GM21423 (cell line): ENCODE measurements around the gene CA9.
A peak's percentile ranks its signal among the peaks of the same experiment; 100 is the strongest.

Experiments
- ATAC-seq: cut with Tn5 transposase; IDR thresholded peaks from one replicate; pipeline ENCODE4 v1.9.1; 2021; ENCODE audit warnings: mild to moderate bottlenecking, moderate library complexity; ENCODE audit not compliant: unreplicated experiment

CA9 gene

DNA sequence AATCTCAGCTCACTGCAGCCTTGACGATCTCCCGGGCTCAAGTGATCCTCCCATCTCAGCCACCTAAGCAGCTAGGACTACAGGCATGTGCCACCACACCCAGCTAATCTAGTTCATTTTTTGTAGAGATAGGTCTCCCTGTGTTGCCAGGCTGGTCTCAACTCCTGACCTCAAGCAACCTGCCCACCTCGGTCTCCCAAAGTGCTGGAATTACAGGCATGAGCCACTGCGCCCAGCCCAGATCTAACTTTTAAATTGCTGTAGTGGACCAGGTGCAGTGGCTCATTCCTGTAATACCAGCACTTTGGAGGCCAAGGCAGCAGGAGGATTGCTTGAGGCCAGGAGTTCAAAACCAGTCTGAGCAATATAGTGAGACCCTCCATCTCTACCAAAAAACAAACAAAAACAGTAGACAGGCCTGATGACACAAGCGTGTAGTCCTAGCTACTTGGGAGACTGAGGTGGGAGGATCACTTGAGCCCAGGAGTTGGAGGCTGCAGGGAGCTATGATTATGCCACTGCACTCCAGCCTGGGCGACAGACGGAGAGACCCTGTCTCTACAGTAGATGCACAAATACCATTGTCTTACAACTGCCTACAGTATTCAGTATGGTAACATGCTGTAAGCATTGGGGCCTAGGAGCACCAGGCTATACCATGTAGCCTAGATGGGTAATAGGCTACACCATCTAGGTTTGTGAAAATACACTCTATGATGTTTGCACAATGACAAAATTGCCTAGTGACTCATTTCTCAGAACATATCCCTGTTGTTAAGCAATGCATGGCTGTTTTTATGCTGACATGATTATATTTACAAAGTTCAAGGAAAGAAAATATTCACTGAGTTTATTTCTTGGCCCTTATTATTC lies 21.5 kb upstream of the CA9 start:
- ATAC-seq = no peak

DNA sequence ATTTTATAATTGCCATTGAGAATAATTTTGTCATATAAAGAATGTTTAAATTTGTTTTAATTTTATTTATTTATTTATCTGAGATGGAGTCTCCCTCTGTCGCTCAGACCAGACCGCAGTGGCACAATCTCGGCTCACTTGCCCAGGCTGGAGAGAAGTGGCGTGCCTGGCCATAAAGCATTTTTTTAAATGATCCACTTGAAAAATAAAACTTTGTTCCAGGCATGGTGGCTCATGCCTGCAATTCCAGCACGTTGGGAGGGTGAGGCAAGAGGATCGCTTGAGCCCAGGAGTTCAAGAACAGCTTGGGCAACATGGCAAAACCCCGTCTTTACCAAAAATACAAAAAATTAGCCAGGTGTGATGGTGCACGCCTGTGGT lies 20.9 kb upstream of the CA9 start:
- ATAC-seq = no peak

DNA sequence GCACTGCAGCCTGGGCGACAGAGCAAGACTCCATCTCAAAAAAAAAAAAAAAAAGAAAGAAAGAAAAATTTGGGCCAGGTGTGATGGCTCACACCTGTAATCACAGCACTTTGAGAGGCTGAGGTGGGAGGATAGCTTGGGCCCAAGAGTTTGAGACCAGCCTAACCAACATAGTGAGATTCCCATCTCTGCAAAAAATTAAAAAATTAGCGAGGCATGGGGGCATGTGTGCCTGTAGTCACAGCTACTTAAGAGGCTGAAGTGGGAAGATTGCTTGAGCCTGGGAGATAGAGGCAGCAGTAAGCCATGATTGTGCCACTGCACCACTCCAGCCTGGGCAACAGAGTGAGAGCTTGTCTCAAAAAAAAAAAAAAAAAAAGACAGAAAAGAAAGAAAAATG lies 20.1 kb upstream of the CA9 start:
- no peak for ATAC-seq

DNA sequence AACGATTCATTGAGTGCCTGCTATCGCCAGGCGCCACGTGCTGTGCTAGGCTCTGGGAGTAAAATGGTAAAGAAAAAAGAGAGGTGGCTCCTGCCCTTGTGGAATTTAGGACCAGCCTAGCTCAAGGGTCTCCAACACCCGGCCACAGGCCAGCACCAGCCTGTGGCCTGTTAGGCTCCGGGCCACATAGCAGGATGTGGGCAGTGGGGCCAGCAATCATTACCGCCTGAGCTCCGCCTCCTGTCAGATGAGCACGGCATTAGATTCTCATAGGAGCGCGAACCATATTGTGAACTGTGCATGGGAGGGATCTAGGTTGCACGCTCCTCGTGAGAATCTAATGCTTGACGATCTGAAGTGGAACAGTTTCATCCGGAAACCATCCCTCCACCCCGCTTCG lies 17.4 kb upstream of the CA9 start:
- ATAC-seq = no peak

DNA sequence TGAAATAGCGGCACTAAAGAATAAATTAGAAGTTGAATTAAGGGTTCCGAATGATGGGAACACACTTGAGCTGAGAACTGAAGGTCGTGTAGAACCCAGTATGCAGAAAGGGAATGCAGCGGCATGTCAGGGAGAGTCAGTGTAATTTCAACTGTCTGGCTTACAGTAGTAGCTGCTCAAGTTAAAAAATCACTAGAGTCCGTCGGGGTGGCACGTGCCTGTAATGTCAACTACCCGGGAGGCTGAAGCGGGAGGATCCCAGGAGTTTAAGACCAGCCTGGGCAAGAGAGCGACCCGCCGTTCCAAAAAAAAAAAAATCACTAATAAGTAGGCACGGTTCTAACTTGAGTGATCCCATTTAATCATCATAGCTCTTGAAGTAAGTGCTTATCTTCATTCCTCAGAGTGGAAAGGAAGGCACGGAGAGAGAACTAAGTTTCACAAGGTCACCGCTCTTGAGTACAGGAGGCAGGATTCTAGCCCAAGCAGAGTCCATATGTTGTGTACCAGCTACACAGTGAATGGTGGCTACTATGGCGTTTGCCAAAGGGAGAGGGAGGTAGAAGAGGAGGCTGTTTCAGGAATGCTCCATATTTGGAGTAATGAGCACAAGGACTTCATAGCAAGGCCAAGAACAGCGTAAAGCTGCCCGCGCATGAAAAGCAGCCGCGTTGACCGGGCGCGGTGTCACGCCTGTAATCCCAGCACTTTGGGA lies 16.7 kb upstream of the CA9 start:
- no peak for ATAC-seq

DNA sequence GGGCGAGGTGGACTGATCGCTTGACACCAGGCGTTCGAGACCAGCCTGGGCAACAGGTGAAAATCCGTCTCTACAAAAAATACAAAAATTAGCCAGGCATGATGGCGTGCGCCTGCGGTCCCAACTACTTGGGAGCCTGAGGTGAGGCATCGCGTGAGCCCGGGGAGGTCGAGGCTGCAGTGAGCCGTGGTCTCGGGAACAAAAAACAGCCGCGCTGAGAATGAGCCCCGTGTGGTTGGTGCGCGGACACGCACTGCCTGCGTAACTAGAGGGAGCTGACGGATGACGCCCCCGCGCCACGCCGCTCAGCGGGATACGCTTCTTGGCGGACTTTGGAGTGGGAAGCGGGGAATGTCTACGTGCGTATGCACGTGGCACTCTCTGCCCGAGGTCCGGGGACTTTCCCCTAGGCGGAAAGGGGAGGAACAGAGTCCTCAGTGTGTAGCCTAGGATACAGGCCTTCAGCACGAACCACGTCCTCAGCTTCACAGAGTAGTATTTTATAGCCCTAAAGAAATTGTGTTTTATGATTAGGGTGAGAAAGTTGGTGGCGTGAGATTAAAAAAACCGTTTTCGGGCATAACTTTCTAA lies 16.1 kb upstream of the CA9 start, which contains the start of gene RMRP:
Gene RMRP (minus strand): TSS at position 474 of the 591 bp plus-strand sequence.
- ATAC-seq = peak; percentile 84

DNA sequence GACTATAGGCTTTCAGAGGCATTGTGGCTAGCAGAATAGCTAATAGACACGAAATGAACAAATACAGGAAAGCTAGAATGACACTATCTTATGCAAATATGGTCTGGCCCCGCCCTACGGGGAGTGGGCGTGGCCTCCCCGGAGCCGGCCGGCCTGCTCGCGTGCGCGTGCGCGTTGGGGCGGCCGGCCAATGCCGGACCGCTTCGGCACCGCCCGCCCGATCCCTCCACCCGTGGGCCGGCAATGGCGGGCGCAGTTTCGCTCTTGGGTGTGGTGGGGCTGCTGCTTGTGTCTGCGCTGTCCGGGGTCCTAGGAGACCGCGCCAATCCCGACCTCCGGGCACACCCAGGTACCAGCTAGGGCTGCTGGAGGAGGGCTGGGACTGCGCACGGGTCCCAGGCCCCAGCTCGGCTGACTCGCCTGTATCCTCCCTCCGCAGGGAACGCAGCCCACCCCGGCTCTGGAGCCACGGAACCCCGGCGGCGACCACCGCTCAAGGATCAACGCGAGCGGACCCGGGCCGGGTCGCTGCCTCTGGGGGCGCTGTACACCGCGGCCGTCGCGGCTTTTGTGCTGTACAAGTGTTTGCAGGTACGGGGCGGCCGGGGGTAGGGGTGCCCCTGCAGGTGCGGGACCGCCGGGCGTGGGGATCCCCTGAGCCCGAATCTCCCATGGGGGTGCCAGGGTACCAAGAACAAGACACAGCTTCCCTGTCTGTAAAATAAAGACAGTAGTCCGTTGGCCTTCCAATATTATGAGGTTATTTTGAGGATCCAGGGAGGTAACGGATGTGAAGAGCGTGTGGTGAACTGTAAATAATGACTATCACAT lies 15.4 kb upstream of the CA9 start, which contains the start of gene CCDC107:
Gene CCDC107 (plus strand): TSS at position 156 of the 831 bp plus-strand sequence. CDS start 88 bp downstream, at position 244.
- peak; percentile 55 for ATAC-seq

DNA sequence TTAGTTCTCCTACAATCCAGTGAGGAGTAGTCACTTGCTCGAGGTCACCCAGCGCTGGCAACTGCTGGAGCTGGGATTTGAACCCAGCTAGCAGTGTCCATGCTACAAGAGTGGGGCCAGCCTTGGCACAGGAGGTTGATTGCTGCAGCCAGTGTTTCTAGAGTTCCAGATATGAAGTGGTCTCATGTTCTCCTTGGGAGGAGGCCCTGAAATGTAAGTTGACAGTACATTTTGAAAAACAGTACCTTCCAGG lies 14.8 kb upstream of the CA9 start:
- no peak for ATAC-seq

DNA sequence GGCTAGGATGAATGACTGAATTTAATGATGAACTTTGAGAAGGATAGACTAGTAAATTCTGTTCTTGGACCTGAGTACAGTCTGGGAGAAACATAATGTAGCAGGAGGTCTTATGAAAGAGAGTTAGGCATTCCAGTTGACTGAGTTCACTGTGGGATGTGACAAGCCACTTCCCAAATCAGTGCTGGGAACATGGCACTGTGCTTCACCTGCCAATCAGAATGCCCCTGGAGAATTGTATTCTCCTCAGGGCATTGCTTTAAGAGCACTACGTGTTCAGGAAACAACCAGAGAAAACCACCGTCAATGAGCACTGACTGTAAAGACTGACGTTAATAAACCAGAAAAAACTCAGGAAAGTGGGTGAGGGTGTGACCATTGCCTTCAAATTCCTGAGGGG lies 14.4 kb upstream of the CA9 start:
- no peak for ATAC-seq

DNA sequence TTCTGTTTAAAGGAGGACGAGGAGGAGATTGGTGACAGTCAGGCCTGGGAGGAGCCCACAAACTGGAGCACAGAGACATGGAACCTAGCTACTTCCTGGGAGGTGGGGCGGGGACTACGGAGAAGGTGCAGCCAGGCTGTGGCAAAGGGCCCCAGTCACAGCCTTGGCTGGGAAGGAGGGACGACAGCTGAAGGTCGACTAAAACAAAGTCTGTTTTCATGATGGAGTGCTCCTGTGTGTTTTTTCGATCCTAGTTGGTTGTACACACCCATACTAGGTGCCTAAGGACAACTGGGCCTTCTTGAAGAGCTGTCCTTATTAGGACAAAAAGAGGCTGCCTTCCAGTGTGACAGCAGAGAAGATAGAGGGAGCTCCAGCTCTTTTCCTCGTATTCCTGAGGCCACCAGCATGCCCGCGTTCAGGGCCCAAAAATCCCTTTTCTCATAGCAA lies 12.7 kb upstream of the CA9 start:
- no peak for ATAC-seq

DNA sequence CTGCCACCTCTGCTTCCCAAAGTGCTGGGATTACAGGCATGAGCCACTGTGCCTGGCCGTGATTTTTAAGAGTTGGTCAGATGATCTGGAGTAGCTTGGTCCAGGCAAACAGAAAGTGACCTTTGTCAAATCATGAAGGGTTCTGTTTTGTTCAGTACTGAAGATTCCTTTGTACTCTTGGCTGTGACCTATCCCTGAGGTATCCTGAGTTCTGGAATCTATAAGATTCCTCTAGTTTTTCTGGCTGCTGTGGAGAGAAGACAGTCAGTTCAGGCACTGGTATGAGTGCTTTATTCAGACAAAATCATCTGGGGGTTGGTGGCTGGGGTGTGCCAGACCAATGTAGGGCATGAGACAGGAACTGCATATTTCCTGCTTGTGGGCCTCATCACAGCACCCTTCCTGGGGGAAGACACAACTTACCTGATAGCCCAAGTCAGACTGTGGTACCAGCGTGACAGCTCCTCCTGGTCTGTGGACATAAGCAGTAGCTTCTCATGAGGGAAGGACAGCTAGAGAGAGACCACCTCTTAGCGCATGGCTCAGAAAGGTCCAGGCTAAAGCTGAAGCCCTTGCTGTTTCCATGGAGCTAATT lies 11.9 kb upstream of the CA9 start:
- no peak for ATAC-seq

DNA sequence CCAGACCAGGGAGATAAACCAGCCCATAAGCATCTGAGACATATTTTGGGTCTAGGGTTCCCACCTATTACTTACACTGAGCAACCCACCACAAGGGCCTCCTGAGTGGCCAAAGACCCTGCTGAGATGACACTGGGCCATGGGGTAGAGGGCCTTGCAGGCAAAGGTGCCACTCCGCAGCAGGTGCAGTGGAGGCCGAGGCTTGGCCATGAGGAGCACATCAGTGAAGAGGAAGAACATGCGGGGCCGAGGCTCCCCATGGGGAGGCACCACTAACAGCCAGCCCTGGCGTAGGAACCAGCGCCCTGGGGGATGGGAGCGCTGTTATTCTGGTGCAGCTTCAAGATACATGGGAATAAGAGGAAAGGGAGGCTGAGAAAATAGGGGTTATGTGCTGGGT lies 11.3 kb upstream of the CA9 start:
- no peak for ATAC-seq

DNA sequence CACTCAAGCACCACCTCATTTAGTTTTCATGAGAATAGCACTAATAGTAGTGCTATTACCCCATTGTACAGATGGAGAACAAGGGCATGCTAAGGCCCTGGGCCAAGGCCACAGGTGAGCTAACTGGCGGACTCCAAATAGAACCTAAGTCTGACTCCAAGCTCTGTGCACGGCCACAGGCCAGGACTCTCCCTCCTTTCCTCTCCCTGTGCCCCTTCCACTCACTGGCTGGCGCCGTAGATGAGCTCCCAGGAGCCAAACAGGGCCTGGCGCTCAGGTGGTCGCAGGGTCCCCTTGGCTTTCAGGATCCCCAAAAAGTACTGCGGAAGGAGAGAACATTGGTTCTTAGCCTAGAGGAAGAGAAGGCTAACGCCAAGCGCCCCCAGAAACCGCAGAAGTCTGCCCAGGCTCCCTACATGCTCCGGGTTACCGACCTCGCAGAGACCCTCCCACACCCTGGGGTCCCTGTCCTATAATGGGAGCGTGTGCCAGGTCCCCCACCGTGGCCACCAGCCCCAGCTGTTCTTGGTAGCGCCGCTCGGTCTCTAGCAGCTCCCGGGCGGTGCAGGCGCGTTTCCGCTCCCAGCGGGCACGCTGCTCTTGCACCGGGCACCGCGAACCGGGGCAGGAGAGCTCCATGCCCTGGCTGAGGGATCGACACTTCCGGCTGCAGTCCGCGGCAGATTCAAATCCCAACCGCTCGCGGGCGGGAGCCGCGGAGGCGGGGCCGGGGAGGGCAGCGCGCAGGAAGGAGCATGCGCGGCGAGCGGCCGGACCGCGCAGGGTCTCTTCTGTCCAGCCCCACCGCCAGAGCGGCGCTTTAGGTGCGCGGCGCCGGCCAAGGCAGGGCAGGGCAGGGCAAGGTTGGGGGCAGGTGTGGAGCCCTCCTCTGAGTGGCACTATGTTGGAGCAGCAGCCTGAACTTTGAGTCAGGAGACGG lies 8.9 kb upstream of the CA9 start, which contains the start of gene ARHGEF39:
Gene ARHGEF39 (minus strand): TSS at position 665 of the 940 bp plus-strand sequence. CDS start 26 bp downstream, at position 639.
- ATAC-seq = peak; percentile 76

DNA sequence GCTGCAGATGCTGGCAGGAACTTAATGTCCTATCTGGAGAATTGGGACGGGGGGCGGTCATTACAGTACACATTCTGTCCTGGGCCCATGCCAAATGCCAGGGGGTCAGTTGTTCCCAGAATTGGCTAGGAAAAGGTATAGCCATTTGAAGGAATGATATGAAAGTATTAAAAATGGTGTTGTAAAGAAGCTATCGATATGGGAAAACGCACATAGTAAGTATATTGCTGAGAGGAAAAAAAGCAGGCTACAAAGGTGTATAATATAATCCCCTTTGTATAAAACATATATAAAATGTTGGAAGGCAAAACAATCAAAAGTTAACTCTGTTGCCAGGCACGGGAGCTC lies 8.3 kb upstream of the CA9 start:
- no peak for ATAC-seq

DNA sequence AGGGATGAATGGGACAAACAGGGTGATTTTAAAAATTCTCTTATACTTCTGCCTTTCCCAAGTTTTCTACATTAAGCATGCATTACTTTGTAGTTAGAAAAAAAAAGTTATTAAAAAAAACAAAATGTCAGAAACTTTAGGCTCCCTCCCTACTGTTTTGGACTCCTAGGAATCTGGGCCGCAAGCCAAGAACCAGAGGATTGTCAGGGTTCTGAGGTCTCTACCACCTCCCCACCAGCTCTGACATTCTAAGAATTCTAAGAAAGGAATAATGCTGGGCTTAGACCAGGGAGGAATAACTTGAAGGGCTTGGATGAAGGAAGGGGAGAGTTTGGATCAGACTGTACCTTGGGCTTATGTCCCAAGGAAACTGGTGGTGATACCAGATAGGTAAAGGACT lies 7.7 kb upstream of the CA9 start:
- no peak for ATAC-seq

DNA sequence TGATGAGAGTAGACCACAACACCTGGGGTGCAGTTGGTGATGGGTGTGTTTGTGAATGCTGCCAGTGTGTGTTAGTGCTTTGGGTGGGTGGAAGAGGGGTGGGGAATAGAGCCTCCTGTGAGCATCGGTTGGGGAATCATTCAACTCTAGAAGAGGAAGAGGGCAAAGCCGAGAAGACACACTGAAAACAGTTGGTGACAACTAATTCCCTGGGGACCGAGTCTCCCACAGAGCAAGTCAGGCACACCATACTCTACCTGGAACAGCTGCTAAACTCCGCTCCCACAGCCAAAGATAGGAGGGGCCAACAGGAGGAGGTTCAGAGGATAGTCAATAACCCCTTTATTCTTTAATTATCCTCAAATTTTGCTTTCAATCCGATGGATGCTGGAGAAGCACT lies 7.2 kb upstream of the CA9 start:
- no peak for ATAC-seq

DNA sequence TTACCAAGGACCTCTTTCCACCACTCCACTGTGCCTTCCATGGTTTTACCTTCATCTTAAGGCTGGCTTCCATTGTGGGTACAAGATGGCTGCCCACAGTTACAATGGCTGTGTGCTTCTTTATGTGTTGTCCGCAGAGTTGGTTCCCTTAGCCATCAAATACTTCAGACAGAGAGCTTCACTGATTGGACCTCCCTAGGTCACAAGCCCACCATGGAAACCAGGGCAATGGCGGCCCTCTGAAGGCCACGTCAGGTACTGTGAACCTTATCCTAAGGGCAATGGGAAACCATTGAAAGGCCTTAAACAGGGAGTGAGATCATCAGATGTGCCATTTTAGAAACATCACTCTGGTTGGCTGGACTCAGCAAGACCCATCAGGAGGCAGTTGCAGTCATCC lies 5.8 kb upstream of the CA9 start:
- ATAC-seq = no peak

DNA sequence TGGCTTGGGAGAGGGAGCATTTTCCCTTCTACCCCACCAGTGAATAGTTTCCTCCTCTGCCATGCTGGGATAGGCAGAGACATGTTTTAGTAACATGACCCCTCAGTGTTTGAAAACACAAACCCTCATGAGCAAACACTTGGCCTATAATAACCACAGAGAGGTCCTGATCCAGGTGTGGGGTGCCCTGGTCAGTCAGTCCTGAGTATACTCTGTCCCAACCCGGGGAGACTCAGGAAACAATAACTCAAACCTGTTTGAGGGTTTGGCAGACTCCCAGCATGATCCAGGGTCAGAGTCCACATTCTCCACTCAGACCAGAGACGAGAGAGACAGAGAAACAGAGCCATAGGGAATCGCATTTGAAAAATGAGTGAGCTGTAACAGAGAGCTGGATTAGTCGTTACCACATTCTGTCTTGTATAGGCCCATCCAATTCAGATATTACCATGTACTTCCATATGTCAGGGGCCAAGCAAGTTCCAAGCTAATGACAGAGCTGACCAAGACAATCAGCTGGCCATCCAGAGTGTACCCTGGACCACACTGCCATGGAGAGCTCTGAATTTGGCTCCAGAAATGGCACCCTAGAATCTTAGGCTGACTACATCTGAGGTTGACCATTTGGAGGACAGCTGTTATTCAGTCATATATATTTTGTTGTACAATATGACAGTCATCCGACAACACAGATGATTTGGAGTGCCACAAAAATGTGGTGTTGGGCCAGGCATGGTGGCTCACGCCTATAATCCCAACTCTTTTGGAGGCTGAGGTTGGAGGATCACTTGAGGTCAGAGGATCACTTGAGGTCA lies 4.2 kb upstream of the CA9 start:
- ATAC-seq = no peak

DNA sequence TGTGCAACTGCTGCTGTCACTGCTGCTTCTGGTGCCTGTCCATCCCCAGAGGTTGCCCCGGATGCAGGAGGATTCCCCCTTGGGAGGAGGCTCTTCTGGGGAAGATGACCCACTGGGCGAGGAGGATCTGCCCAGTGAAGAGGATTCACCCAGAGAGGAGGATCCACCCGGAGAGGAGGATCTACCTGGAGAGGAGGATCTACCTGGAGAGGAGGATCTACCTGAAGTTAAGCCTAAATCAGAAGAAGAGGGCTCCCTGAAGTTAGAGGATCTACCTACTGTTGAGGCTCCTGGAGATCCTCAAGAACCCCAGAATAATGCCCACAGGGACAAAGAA lies 265 bp downstream of the CA9 start:
- no peak for ATAC-seq
